HCT116 (cell line): ENCODE data around the gene TOX2. TPM values are rescaled to one million over a fixed set of nuclear protein-coding genes. Genes with fewer than 3 reads are reported as not detected.

ENCODE experiments used
- ATAC-seq: fragments of 200-7000 bp; cut with Tn5 transposase; 2 replicates; pipeline ENCODE4 v1.9.1; 2020; ENCODE audit warnings: mild to moderate bottlenecking, moderate library complexity
- BruUV-seq: library from RNA; stranded (reverse); fragments of 400-500 nt; replicated peaks from 2 replicates; lab custom pipeline; 2021; lab: Mats Ljungman, UMichigan
- CTCF ChIA-PET: fragments of 300-600 bp; sonication (Branson Sonifier 250); formaldehyde crosslinking; loops from one replicate; lab custom pipeline; 2021; ENCODE audit warnings: antibody characterized with exemption; lab: Charles Lee
- POLR2A ChIA-PET: fragments of 300-600, 350-600 bp; sonication (Branson Sonifier 250); formaldehyde crosslinking; loops from one replicate; lab custom pipeline; 2021; ENCODE audit warnings: antibody characterized with exemption; lab: Charles Lee
- RAD21 ChIA-PET, 2 experiments: fragments of 300-600 bp; sonication (Branson Sonifier 250); formaldehyde crosslinking; loops; one replicate each; lab custom pipeline; 2023; ENCODE audit warnings: low total read pairs in 2 of 2; ENCODE audit not compliant: uncharacterized antibody in 2 of 2, unreplicated experiment in 2 of 2, low non-redundant PET in 1 of 2; lab: Charles Lee
- DNase-seq: peaks from one replicate; pipeline ENCODE4 v3.0.0-alpha.2; 2010; ENCODE audit warnings: low read depth, low spot score
- H2AFZ ChIP-seq: fragments of 200-600 bp; shearing (Covaris generic), sonication (generic); 2 replicates; pipeline ENCODE4 v1.6.1; 2017; ENCODE audit warnings: low read depth, mixed run types, mixed read lengths, antibody characterized with exemption, low read length; ENCODE audit not compliant: poor library complexity, severe bottlenecking
- H3K27ac ChIP-seq: 2 replicates; pipeline ENCODE4 v1.5.1; 2012; ENCODE audit warnings: low read depth, low read length
- H3K27me3 ChIP-seq: fragments of 200-600 bp; sonication (generic); 2 replicates; pipeline ENCODE4 v1.6.1; 2016; ENCODE audit warnings: mixed run types, low read length, mixed read lengths; ENCODE audit not compliant: insufficient read depth
- H3K36me3 ChIP-seq, 2 experiments: fragments of 200-500 bp in 1 of 2; fragments of 200-600 bp in 1 of 2; sonication (Bioruptor generic) in 1 of 2; sonication (generic) in 1 of 2; 2 replicates each; pipeline versions ENCODE4 v1.5.1 to v1.6.1; 2014 to 2016; ENCODE audit warnings: low read length in 2 of 2, inconsistent platforms in 1 of 2, mixed read lengths in 1 of 2, mixed run types in 1 of 2; ENCODE audit not compliant: insufficient read depth in 2 of 2, control insufficient read depth in 1 of 2
- H3K4me1 ChIP-seq, 2 experiments: fragments of 200-600 bp in 1 of 2; sonication (generic) in 1 of 2; 2 replicates each; pipeline versions ENCODE4 v1.5.1 to v1.6.1; 2012 to 2017; ENCODE audit warnings: low read length in 2 of 2, inconsistent platforms in 1 of 2, mild to moderate bottlenecking in 1 of 2, mixed read lengths in 1 of 2, mixed run types in 1 of 2, moderate library complexity in 1 of 2; ENCODE audit not compliant: insufficient read depth in 2 of 2, control insufficient read depth in 1 of 2
- H3K4me2 ChIP-seq: fragments of 200-600 bp; sonication (generic); 2 replicates; pipeline ENCODE4 v1.6.1; 2017; ENCODE audit warnings: mixed run types, low read length, mixed read lengths
- H3K4me3 ChIP-seq, 2 experiments: fragments of 200-600 bp in 1 of 2; sonication (generic) in 1 of 2; replicated peaks in 1 of 2; 2 replicates each; pipeline ENCODE4 v1.5.1; 2011 to 2016; ENCODE audit warnings: low read length in 2 of 2, control low read depth in 1 of 2, low read depth in 1 of 2, mild to moderate bottlenecking in 1 of 2, mixed read lengths in 1 of 2, mixed run types in 1 of 2
- H3K79me2 ChIP-seq: fragments of 200-600 bp; sonication (generic); 2 replicates; pipeline ENCODE4 v1.6.1; 2017; ENCODE audit warnings: mild to moderate bottlenecking, mixed run types, low read length, moderate library complexity, mixed read lengths; ENCODE audit not compliant: insufficient read depth
- H3K9ac ChIP-seq: fragments of 200-600 bp; sonication (generic); 2 replicates; pipeline ENCODE4 v1.6.1; 2016; ENCODE audit warnings: low read length, mixed read lengths
- H3K9me2 ChIP-seq: fragments of 200-600 bp; sonication (generic), shearing (Covaris generic); 2 replicates; pipeline ENCODE4 v1.6.1; 2017; ENCODE audit warnings: mixed run types, mild to moderate bottlenecking, moderate library complexity; ENCODE audit not compliant: insufficient read depth
- H3K9me3 ChIP-seq, 2 experiments: fragments of 200-500 bp in 1 of 2; fragments of 200-600 bp in 1 of 2; sonication (Bioruptor generic) in 1 of 2; sonication (generic) in 1 of 2; 2 replicates each; pipeline ENCODE4 v1.6.1; 2014 to 2017; ENCODE audit warnings: low read length in 2 of 2, mixed read lengths in 2 of 2, inconsistent platforms in 1 of 2, low read depth in 1 of 2, mild to moderate bottlenecking in 1 of 2, mixed run types in 1 of 2, moderate library complexity in 1 of 2; ENCODE audit not compliant: control insufficient read depth in 1 of 2, insufficient read depth in 1 of 2
- H4K20me1 ChIP-seq: fragments of 200-600 bp; sonication (generic), shearing (Covaris generic); 2 replicates; pipeline ENCODE4 v1.6.1; 2017; ENCODE audit warnings: mixed run types, mild to moderate bottlenecking, moderate library complexity; ENCODE audit not compliant: insufficient read depth
- EGR1 ChIP-seq: IDR thresholded peaks from 2 replicates; pipeline ENCODE4 v1.6.1; 2012; ENCODE audit warnings: low read depth
- EZH2 ChIP-seq: fragments of 200-600 bp; sonication (generic); IDR thresholded peaks from 2 replicates; pipeline ENCODE4 v1.6.1; 2017; ENCODE audit warnings: antibody characterized with exemption, mixed run types
- FOSL1 ChIP-seq: IDR thresholded peaks from 2 replicates; pipeline ENCODE4 v1.6.1; 2012; ENCODE audit warnings: low read depth
- SIN3A ChIP-seq: IDR thresholded peaks from 2 replicates; pipeline ENCODE4 v1.6.1; 2012; ENCODE audit warnings: low read depth
- SRF ChIP-seq: IDR thresholded peaks from 2 replicates; pipeline ENCODE4 v1.6.1; 2012; ENCODE audit warnings: low read depth
- TCF7L2 ChIP-seq: IDR thresholded peaks from 2 replicates; pipeline ENCODE4 v1.7.0; 2011; ENCODE audit warnings: borderline replicate concordance, inconsistent platforms; ENCODE audit not compliant: insufficient read depth, insufficient read length; ENCODE audit errors: extremely low read depth
- YY1 ChIP-seq: IDR thresholded peaks from 2 replicates; pipeline ENCODE4 v1.6.1; 2011; ENCODE audit warnings: low read length, low read depth, moderate library complexity, mild to moderate bottlenecking; ENCODE audit not compliant: insufficient replicate concordance; ENCODE audit errors: extremely low read depth
- ZFX ChIP-seq: fragments of 450-650 bp; IDR thresholded peaks from 2 replicates; pipeline ENCODE4 v1.6.1; 2017
- ZNF274 ChIP-seq: fragments of 200-500 bp; sonication (Bioruptor generic); IDR thresholded peaks from 2 replicates; pipeline ENCODE4 v1.6.1; 2014; ENCODE audit warnings: mild to moderate bottlenecking, low read depth, low read length, inconsistent platforms
- intact Hi-C: fragments of 100-400 bp; cut with micrococcal nuclease; formaldehyde crosslinking; loops from 2 replicates; pipeline ENCODE4 v1.10.0; 2022
- total RNA-seq: library from RNA; stranded (reverse); gene quantifications from one replicate; pipeline ENCODE4 v1.2.1, GENCODE V29; 2021; ENCODE audit not compliant: unreplicated experiment

TOX2 gene
- total RNA-seq, 1 experiment from 2014 or later: 39.6 TPM

DNA sequence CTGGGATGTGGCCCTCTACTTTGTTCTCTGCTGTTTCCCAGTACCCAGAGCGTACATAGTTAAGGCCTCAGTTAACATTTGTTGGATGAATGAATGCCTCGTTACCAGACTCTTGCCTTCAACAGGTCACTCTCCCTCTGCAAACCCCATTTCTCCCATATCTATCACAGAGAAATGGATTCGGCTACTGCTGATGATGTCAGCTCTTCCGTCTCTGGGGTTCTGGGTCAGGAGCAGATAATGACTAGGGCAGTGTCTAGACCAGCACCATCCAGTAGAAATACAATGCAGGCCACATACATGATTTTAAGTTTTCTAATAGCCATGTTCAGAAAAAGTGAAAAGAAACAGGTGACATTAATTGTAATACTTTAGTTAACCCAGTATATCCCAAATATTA, 47.9 kb downstream of the TOX2 start:
- Histone ChIP-seq H3K9ac (no peak overlapping the region), H3K27ac (no peak overlapping the region), H3K9me3 (peaks cover 0 to 6% of the 10 kb centered on the region in 2 experiments; a peak in 1 of 4 replicates)
- no peak for ATAC-seq
- ChIA-PET RAD21 (no interaction called here), POLR2A (interaction anchor here (1.1 kb wide), 1 partner anchor 19 kb away, joined by 3 read pairs; no protein-coding TSS in a partner anchor)
- no peak for TF ChIP-seq FOSL1
- TF ChIP-seq EGR1: no peak
- no peak for TF ChIP-seq ZNF274
- TF ChIP-seq EZH2: no peak
- no peak for TF ChIP-seq ZFX
- no peak for TF ChIP-seq YY1
- no peak for TF ChIP-seq TCF7L2
- TF ChIP-seq SRF: no peak
- no peak for TF ChIP-seq SIN3A
- TF ChIP-seq, all 23 proteins: peak for 0
- no TSS peak for BruUV-seq
- CTCF ChIA-PET: no interaction called here
- Histone ChIP-seq H3K9me2 (no peaks in the 10 kb centered on the region), H3K4me1 (peaks cover 37 to 80% of the 10 kb centered on the region in 2 experiments), H3K79me2 (peaks cover 18% of the 10 kb centered on the region; the same call in 1 of the 2 replicates), H3K4me3 (no peak overlapping the region), H4K20me1 (no peaks in the 10 kb centered on the region), H3K36me3 (no peaks in the 10 kb centered on the region), H3K4me2 (no peak overlapping the region), H3K27me3 (no peaks in the 10 kb centered on the region), H2AFZ (no peak overlapping the region)
- intact Hi-C loops: no loop called here
- no peak for DNase-seq

DNA sequence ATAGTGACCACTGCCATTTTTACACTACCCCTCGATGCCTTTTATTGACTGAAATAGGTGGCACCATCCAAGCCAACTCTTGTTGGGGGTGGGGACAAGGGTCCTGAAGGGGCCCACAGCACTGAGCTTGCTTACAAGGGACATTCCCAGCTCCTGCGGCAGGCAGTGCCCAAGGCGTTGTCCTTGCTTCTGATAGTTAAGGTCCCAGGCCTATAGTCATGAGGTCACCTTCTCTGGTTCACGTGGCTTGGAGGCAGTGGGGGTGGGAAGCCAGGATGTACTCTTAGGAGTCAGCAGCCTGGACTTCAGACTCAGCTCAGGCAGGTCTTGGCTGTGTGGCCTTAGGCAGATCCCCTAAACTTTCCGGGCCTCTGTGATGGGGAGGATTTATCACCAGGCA, 48.6 kb downstream of the TOX2 start:
- no peaks in the 10 kb centered on the region for H3K9me2 ChIP-seq
- no TSS peak for BruUV-seq
- intact Hi-C loops: no loop called here
- peaks cover 17% of the 10 kb centered on the region; the same call in 1 of the 2 replicates for H3K79me2 ChIP-seq
- peak overlapping the region; percentile 12 for H3K4me2 ChIP-seq
- H3K27me3 ChIP-seq: no peaks in the 10 kb centered on the region
- H3K27ac ChIP-seq: no peak overlapping the region
- no peaks in the 10 kb centered on the region for H3K36me3 ChIP-seq
- H3K9me3 ChIP-seq: peaks cover 0 to 3% of the 10 kb centered on the region in 2 experiments; a peak in 1 of 4 replicates
- peaks cover 31 to 74% of the 10 kb centered on the region in 2 experiments for H3K4me1 ChIP-seq
- H3K9ac ChIP-seq: no peak overlapping the region
- TF ChIP-seq FOSL1 (no peak), ZFX (no peak), ZNF274 (no peak)
- RAD21 ChIA-PET: no interaction called here
- DNase-seq (no peak), ATAC-seq (no peak)
- H3K4me3 ChIP-seq: no peak overlapping the region
- POLR2A ChIA-PET: no interaction called here
- CTCF ChIA-PET: no interaction called here
- H4K20me1 ChIP-seq: no peaks in the 10 kb centered on the region
- H2AFZ ChIP-seq: no peak overlapping the region
